VCaP (cell line): Measurements from ENCODE around the gene ESD.
A peak's percentile ranks its signal among the peaks of the same experiment; 100 is the strongest.

Experiments used
- H3K27ac ChIP-seq: fragments of 450-650 bp; 2 replicates; pipeline ENCODE4 v1.5.1; 2017
- TF ChIP-seq, protein P1 (sequence below): fragments of 450-650 bp; conservative IDR thresholded peaks from 2 replicates; pipeline ENCODE4 v1.5.1; 2017; ENCODE audit warnings: mild to moderate bottlenecking, moderate library complexity

ESD gene

DNA sequence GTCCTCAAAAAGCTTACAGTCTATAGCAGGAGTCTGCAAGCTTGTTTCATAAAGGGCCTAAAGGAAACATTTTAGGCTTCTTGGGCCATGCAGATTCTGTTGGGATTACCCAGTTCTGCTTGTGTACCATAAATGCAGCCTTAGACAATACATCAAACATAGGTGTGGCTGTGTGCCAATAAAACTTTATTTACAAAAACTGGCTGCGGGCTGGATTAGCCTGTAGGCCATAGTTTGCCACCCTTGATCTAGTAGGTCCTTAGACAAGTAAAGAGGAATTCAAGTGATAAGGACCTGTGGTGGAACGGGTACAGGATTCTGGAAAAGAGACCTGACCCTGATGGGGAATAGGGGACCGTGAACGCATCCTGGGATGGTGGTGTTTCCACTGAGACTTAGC is 51.9 kb downstream of the ESD start:
- no peak overlapping the region for H3K27ac ChIP-seq

DNA sequence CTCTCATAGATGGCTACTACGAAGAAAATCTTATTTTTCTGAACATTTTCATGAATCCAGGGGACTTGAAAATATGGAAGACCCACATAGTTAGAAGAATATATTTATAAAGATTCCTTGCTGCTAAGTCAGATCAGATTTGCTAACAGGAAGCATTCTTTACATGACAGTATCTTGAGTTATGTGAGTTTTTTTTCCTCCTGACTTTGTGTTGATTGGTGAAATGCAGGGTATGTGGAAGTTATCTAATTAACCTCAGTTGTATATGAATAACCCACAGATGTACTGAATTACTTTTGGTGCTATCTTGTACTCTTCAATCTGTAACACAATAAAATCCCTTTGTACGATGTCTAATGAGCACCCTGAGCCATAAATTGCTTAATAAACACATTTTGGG is 53.8 kb downstream of the ESD start:
- TF ChIP-seq, protein P1, sequence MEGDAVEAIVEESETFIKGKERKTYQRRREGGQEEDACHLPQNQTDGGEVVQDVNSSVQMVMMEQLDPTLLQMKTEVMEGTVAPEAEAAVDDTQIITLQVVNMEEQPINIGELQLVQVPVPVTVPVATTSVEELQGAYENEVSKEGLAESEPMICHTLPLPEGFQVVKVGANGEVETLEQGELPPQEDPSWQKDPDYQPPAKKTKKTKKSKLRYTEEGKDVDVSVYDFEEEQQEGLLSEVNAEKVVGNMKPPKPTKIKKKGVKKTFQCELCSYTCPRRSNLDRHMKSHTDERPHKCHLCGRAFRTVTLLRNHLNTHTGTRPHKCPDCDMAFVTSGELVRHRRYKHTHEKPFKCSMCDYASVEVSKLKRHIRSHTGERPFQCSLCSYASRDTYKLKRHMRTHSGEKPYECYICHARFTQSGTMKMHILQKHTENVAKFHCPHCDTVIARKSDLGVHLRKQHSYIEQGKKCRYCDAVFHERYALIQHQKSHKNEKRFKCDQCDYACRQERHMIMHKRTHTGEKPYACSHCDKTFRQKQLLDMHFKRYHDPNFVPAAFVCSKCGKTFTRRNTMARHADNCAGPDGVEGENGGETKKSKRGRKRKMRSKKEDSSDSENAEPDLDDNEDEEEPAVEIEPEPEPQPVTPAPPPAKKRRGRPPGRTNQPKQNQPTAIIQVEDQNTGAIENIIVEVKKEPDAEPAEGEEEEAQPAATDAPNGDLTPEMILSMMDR: no peak
- no peak overlapping the region for H3K27ac ChIP-seq

More for the DNA sequence above, 51.9 kb downstream of the ESD start:
- TF ChIP-seq, protein P1: no peak

DNA sequence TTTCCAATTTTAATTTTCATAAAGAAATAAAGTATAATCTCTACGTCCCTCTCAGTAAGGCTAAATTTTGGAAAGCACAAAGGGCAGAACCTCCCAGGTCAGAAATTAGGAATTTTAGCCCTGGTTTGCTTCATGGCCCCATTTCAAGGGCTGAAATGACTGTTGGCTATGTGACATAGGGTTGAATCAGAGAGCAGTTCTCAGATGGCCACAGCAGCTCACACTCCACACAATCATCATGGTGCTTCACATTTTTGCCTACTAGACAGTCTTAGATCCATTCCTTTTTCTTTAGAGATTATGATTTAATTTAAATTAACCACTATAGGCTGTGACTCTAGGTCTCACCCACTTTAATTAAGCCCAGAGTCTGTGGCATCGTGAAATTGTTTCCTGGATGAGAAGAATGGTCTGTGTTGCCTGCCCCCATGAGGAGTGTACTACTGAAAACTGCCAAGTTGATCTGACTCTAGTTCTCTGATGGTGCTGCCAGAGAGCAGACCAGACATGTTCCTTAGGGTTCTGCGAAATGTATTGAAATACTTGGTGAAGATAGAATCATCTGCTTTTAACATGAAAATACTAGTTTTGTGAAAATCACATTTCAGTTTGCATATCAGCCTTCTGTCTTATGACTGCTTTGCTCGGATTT is 57.4 kb downstream of the ESD start:
- H3K27ac ChIP-seq: 0 out of 2 replicates have a peak overlapping the region, but pooled peaks have one; percentile 1
- TF ChIP-seq, protein P1: no peak

DNA sequence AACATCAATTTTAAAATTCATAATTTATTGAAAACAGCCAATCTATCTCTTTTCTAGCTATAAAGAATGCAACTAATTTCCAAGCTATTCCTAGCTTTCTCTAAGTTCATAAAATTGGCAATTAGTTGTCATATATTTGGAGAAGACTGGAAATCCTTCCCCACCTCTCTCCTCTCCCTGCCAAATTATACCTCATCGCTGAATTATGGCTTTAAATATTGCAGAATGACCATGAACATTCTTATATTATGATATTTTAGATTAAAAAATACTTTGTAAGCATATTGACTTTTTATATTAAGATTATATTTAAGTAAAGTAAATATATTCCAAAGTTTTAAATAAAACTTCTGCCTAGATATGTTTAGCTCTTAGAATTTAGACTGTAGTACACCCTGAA is 58.2 kb downstream of the ESD start:
- H3K27ac ChIP-seq: no peak overlapping the region
- TF ChIP-seq, protein P1: no peak

DNA sequence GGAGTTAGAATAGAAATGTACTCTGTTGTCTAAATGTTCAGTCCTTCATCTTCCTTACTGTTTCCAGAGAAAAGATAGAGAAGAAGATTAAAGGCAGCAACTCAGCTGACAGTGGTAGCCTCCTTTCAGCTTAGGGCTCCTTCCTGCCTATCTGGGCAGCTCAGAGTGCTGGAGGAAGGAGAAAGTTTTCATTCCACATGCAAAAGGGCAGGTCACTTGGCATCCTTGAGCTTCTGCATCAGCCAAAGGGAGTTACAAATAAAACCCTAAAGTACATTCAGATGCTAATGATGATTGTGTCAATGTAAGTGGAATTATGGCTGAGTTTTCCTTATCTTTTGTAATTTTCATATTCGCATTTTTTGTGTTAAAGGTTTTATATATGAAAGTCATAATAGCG is 58.9 kb downstream of the ESD start:
- TF ChIP-seq, protein P1: no peak
- H3K27ac ChIP-seq: no peak overlapping the region

DNA sequence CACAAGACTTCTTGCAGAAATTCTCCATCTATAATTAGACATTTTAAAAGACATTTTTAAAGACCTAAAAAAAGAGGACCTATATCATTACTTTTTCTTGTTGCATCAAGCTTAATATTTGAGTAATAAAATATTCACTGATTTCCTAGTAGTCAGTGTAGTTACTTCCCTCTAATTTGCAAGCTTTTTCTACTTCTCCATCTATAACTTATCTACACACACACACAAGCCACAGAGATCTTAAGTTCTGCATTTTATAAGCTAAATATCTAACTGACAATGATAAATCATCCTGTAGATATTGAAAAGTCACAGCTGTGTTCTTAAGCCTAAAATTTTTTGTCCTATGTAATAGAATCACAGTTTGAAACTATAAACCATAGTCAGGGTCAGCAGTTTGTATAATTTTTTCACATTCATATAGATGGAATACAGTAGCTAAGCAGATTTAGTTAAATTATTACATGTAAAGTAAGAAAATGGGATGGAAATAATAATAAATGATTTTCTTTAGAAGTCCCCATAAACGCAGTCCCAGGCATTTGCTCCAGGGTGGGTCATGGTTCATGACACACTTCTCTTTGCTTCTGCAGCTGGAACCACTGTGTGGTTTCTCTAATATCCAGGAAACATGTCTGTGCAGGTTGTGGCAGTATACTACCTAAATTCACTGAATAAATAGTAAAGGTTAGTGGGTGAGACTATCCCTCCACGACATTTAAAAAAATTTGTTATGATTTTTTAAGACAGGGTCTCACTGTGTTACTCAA is 60.2 kb downstream of the ESD start:
- no peak overlapping the region for H3K27ac ChIP-seq
- TF ChIP-seq, protein P1: no peak

DNA sequence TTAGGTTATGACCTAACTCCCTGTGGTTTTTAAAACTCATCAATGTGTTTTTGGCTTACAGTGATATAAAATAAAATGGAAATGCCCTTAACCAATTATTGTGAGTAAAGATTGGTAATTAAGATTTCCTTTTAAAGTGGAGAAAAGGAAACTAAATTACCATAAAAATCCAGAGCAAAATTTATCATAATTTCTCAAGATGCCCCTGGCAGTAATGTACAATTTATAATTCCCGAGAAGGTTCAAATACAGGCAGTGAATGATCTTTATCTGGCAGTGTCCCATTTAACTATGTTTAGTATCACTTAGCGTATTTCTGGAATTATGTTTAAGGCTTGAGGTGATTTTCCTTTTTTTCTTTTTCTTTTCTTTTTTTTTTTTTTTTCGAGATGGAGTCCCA is 61.5 kb downstream of the ESD start:
- TF ChIP-seq, protein P1: no peak

More for the DNA sequence above, 61.5 kb downstream of the ESD start:
- H3K27ac ChIP-seq: no peak overlapping the region
